ENCODE measurements around the gene APCS. TPM values are rescaled to one million over a fixed set of nuclear protein-coding genes. Genes with fewer than 3 reads are reported as not detected.

The APCS gene
- total and polyA plus RNA-seq, 9 donors, result 0.69 to 0.72 TPM; not detected in 7

- no peak overlapping the region for H3K27ac ChIP-seq
- H3K4me1 ChIP-seq (ENCODE audit: insufficient read depth), result no peaks in the 10 kb centered on the region
- WGBS, 3 donors, result 40 to 69% (median 49%) methylated on average over 4 of the region's 4 CpGs
- no peaks in the 10 kb centered on the region for H3K27me3 ChIP-seq
- H3K9me3 ChIP-seq, result no peaks in the 10 kb centered on the region
- no peaks in the 10 kb centered on the region for H3K36me3 ChIP-seq
- DNase-seq, result no peak
- TF ChIP-seq POLR2A (IDR thresholded peaks at IDR 0.05) (no peak), CTCF (IDR thresholded peaks at IDR 0.05) (no peak), EP300 (IDR thresholded peaks at IDR 0.05) (no peak)
- intact Hi-C loops (cut with DNase I), result no loop called here
- H3K4me3 ChIP-seq, result no peak overlapping the region
These were observed 10.6 kb downstream of the APCS start for GRCh38 chr1:159598196-159598595.

GRCh38 chr1:159600894-159601293 lies 13.3 kb downstream of the APCS start:
- 80 to 89% (median 84%) methylated on average over 3 of the region's 3 CpGs for WGBS, 3 donors
- no peaks in the 10 kb centered on the region for H3K4me1 ChIP-seq (ENCODE audit: insufficient read depth)
- H3K36me3 ChIP-seq, result no peaks in the 10 kb centered on the region
- no peak for DNase-seq
- no peaks in the 10 kb centered on the region for H3K27me3 ChIP-seq
- no peak overlapping the region for H3K4me3 ChIP-seq
- intact Hi-C loops (cut with DNase I), result no loop called here
- H3K9me3 ChIP-seq, result no peaks in the 10 kb centered on the region
- TF ChIP-seq EP300 (IDR thresholded peaks at IDR 0.05) (no peak), POLR2A (IDR thresholded peaks at IDR 0.05) (no peak), CTCF (IDR thresholded peaks at IDR 0.05) (no peak)
- no peak overlapping the region for H3K27ac ChIP-seq

- DNase-seq, result no peak
- WGBS, 3 donors, result 60 to 73% (median 63%) methylated on average over 5 of the region's 5 CpGs
- Histone ChIP-seq H3K36me3 (no peaks in the 10 kb centered on the region), H3K9me3 (no peaks in the 10 kb centered on the region), H3K4me1 (ENCODE audit: insufficient read depth) (no peaks in the 10 kb centered on the region), H3K27ac (no peak overlapping the region), H3K4me3 (no peak overlapping the region), H3K27me3 (no peaks in the 10 kb centered on the region)
- intact Hi-C loops (cut with DNase I), result no loop called here
- no peak for TF ChIP-seq POLR2A (IDR thresholded peaks at IDR 0.05)
- TF ChIP-seq EP300 (IDR thresholded peaks at IDR 0.05), result no peak
- TF ChIP-seq CTCF (IDR thresholded peaks at IDR 0.05), result no peak
These were observed 14.9 kb downstream of the APCS start for GRCh38 chr1:159602501-159602999.

- no peaks in the 10 kb centered on the region for H3K27me3 ChIP-seq
- TF ChIP-seq POLR2A (IDR thresholded peaks at IDR 0.05), result no peak
- no peak for TF ChIP-seq CTCF (IDR thresholded peaks at IDR 0.05)
- TF ChIP-seq EP300 (IDR thresholded peaks at IDR 0.05), result no peak
- H3K4me1 ChIP-seq (ENCODE audit: insufficient read depth), result no peaks in the 10 kb centered on the region
- no peaks in the 10 kb centered on the region for H3K36me3 ChIP-seq
- no peaks in the 10 kb centered on the region for H3K9me3 ChIP-seq
- WGBS, 3 donors, result 71 to 82% (median 71%) methylated on average over 8 of the region's 8 CpGs
- intact Hi-C loops (cut with DNase I), result no loop called here
- DNase-seq, result no peak
- H3K4me3 ChIP-seq, result no peak overlapping the region
- H3K27ac ChIP-seq, result no peak overlapping the region
These were observed 24.7 kb downstream of the APCS start for GRCh38 chr1:159612211-159612885.
